ENCODE data around the gene SLC3A2.

DNA sequence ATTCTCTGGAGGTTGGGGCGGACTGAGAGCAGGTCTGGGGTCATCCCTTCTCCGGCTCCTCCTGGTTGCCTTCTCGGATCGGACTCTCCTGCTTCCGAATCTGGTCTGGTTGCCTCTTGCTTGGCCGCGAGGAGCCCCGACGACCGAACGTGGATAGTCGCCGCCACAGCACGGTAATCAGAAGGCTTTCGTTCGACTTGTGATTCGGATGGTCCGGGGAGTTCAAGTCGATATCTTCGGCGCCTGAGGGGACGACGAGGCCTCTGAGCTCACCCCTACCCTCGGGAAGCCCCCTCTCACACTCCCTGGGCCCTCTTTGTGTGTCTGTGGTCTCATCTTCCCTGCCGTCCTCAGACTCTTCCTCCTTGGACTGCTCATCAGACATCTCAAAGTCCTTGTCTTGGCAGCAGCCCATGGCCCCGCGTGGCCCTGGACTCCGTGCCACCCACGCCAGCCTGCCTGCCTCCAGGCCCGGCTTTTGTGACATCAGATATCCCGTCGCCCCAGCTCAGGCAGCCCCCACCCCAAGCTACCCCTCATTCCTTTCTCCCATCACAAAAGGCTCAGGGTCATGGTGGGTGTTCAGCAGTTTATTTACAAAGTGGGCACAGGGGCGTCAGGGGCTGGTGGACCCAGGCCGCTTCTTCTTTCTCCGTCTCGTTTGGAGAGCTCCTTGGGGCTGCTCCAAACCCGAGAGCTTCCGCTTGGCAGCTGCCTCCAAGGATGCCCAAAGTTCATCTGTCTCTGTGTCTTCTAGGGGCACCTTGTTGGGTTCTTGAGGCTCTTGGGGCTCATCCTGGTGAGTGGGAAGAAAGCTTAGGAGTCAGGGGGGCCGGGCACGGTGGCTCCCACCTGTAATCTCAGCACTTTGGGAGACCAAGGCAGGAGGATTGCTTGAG is 48.1 kb upstream of the SLC3A2 start, which contains the start of gene TEX54:
- TF ChIP-seq POLR2A (IDR thresholded peaks at IDR 0.05), result no peak
- TF ChIP-seq, protein P1, sequence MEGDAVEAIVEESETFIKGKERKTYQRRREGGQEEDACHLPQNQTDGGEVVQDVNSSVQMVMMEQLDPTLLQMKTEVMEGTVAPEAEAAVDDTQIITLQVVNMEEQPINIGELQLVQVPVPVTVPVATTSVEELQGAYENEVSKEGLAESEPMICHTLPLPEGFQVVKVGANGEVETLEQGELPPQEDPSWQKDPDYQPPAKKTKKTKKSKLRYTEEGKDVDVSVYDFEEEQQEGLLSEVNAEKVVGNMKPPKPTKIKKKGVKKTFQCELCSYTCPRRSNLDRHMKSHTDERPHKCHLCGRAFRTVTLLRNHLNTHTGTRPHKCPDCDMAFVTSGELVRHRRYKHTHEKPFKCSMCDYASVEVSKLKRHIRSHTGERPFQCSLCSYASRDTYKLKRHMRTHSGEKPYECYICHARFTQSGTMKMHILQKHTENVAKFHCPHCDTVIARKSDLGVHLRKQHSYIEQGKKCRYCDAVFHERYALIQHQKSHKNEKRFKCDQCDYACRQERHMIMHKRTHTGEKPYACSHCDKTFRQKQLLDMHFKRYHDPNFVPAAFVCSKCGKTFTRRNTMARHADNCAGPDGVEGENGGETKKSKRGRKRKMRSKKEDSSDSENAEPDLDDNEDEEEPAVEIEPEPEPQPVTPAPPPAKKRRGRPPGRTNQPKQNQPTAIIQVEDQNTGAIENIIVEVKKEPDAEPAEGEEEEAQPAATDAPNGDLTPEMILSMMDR (IDR thresholded peaks at IDR 0.05), result no peak
